WTC11 (cell line): ENCODE measurements around the gene NOXO1. TPM values are rescaled to one million over a fixed set of nuclear protein-coding genes. Genes with fewer than 3 reads are reported as not detected.
A peak's percentile ranks its signal among the peaks of the same experiment; 100 is the strongest.

Experiments used
- ATAC-seq: fragments of 200-7000 bp; cut with Tn5 transposase; 2 replicates; pipeline ENCODE4 v1.10.0; 2021; ENCODE audit warnings: mild to moderate bottlenecking, moderate library complexity
- CTCF ChIA-PET: fragments of 300-600 bp; sonication (Branson Sonifier 250); formaldehyde crosslinking; loops from one replicate; lab custom pipeline; 2021; ENCODE audit warnings: antibody characterized with exemption; lab: Charles Lee
- POLR2A ChIA-PET: fragments of 350-600 bp; sonication (Branson Sonifier 250); formaldehyde crosslinking; loops from one replicate; lab custom pipeline; 2021; ENCODE audit warnings: antibody characterized with exemption; lab: Charles Lee
- DNase-seq: peaks from one replicate; pipeline ENCODE4 v3.0.0; 2021; ENCODE audit warnings: low spot score
- H3K27ac Mint-ChIP-seq: 2 replicates; pipeline ENCODE4 v1.8.0; 2021; ENCODE audit warnings: mixed read lengths
- H3K27me3 Mint-ChIP-seq: 2 replicates; pipeline ENCODE4 v1.8.0; 2021; ENCODE audit warnings: low read depth, mild to moderate bottlenecking, moderate library complexity, mixed read lengths
- H3K36me3 Mint-ChIP-seq: 2 replicates; pipeline ENCODE4 v1.8.0; 2021; ENCODE audit warnings: mixed read lengths
- H3K4me1 Mint-ChIP-seq: 2 replicates; pipeline ENCODE4 v1.8.0; 2022; ENCODE audit warnings: mixed read lengths
- H3K4me3 Mint-ChIP-seq: 2 replicates; pipeline ENCODE4 v1.8.0; 2021; ENCODE audit warnings: mild to moderate bottlenecking, moderate library complexity, mixed read lengths
- H3K9me3 Mint-ChIP-seq: 2 replicates; pipeline ENCODE4 v1.8.0; 2021; ENCODE audit warnings: mixed read lengths
- CDX4 ChIP-seq: fragments of 250-450 bp; sonication (Bioruptor Pico); IDR thresholded peaks from 2 replicates; pipeline ENCODE4 v1.9.0; 2021; ENCODE audit warnings: moderate library complexity, mild to moderate bottlenecking, inconsistent platforms, borderline replicate concordance
- CREM ChIP-seq: sonication (generic); formaldehyde crosslinking; IDR thresholded peaks from 2 replicates; pipeline ENCODE4 v1.8.1; 2022; ENCODE audit warnings: mild to moderate bottlenecking, missing genetic modification reagents, moderate library complexity
- ELF4 ChIP-seq: sonication (generic); formaldehyde crosslinking; IDR thresholded peaks from 2 replicates; pipeline ENCODE4 v1.8.1; 2022; ENCODE audit warnings: low read depth, mild to moderate bottlenecking, moderate library complexity, missing genetic modification reagents
- EMX1 ChIP-seq: fragments of 250-450 bp; sonication (Bioruptor Pico); IDR thresholded peaks from 2 replicates; pipeline ENCODE4 v1.8.0; 2021; ENCODE audit warnings: mild to moderate bottlenecking
- ETV6 ChIP-seq: sonication (generic); formaldehyde crosslinking; IDR thresholded peaks from 2 replicates; pipeline ENCODE4 v1.8.1; 2022; ENCODE audit warnings: mild to moderate bottlenecking, missing genetic modification reagents
- FOXK1 ChIP-seq: sonication (generic); formaldehyde crosslinking; IDR thresholded peaks from 2 replicates; pipeline ENCODE4 v1.8.0; 2022; ENCODE audit warnings: mild to moderate bottlenecking, moderate library complexity, missing genetic modification reagents
- FOXP1 ChIP-seq: sonication (generic); formaldehyde crosslinking; IDR thresholded peaks from 2 replicates; pipeline ENCODE4 v1.8.0; 2022; ENCODE audit warnings: missing genetic modification reagents, mild to moderate bottlenecking, moderate library complexity, borderline replicate concordance
- HMGA2 ChIP-seq: fragments of 250-450 bp; sonication (Bioruptor Pico); IDR thresholded peaks from 2 replicates; pipeline ENCODE4 v1.4.0; 2021; ENCODE audit warnings: mild to moderate bottlenecking, moderate library complexity
- IRF2 ChIP-seq: sonication (generic); formaldehyde crosslinking; IDR thresholded peaks from 2 replicates; pipeline ENCODE4 v1.8.0; 2022; ENCODE audit warnings: low read depth, missing genetic modification reagents, borderline replicate concordance
- NR1H2 ChIP-seq: sonication (generic); formaldehyde crosslinking; IDR thresholded peaks from 2 replicates; pipeline ENCODE4 v1.9.0; 2021; ENCODE audit warnings: mild to moderate bottlenecking, moderate library complexity, missing genetic modification reagents
- SMAD4 ChIP-seq: sonication (generic); formaldehyde crosslinking; IDR thresholded peaks from 2 replicates; pipeline ENCODE4 v1.8.0; 2022; ENCODE audit warnings: mild to moderate bottlenecking, missing genetic modification reagents
- SOX15 ChIP-seq: fragments of 250-450 bp; sonication (Bioruptor Pico); IDR thresholded peaks from 2 replicates; pipeline ENCODE4 v1.9.0; 2021; ENCODE audit warnings: mild to moderate bottlenecking
- SP1 ChIP-seq: sonication (generic); formaldehyde crosslinking; conservative IDR thresholded peaks from 2 replicates; pipeline ENCODE4 v1.8.1; 2022; ENCODE audit warnings: missing genetic modification reagents
- USF2 ChIP-seq: sonication (generic); formaldehyde crosslinking; IDR thresholded peaks from 2 replicates; pipeline ENCODE4 v1.8.1; 2023; ENCODE audit warnings: mild to moderate bottlenecking, missing genetic modification reagents, moderate library complexity
- ZNF121 ChIP-seq: sonication (generic); formaldehyde crosslinking; IDR thresholded peaks from 2 replicates; pipeline ENCODE4 v1.8.0; 2023; ENCODE audit warnings: missing genetic modification reagents
- ZNF138 ChIP-seq: sonication (generic); formaldehyde crosslinking; conservative IDR thresholded peaks from 2 replicates; pipeline ENCODE4 v1.8.1; 2022; ENCODE audit warnings: mild to moderate bottlenecking, moderate library complexity, missing genetic modification reagents
- ZNF219 ChIP-seq: sonication (generic); formaldehyde crosslinking; IDR thresholded peaks from 2 replicates; pipeline ENCODE4 v1.8.0; 2023; ENCODE audit warnings: missing genetic modification reagents, mild to moderate bottlenecking, borderline replicate concordance
- ZNF263 ChIP-seq: sonication (generic); formaldehyde crosslinking; IDR thresholded peaks from 2 replicates; pipeline ENCODE4 v1.8.1; 2022; ENCODE audit warnings: low read depth, mild to moderate bottlenecking, moderate library complexity, missing genetic modification reagents
- ZNF317 ChIP-seq: sonication (generic); formaldehyde crosslinking; IDR thresholded peaks from 2 replicates; pipeline ENCODE4 v1.8.1; 2023; ENCODE audit warnings: low read depth, mild to moderate bottlenecking, moderate library complexity, missing genetic modification reagents, borderline replicate concordance
- total RNA-seq: library from RNA; stranded (reverse); gene quantifications from 3 replicates; pipeline ENCODE4 v1.2.3, GENCODE V29; 2021
- TF ChIP-seq, protein P1 (sequence below): sonication (generic); formaldehyde crosslinking; IDR thresholded peaks from 2 replicates; pipeline ENCODE4 v1.8.0; 2022; ENCODE audit warnings: mild to moderate bottlenecking, missing genetic modification reagents
- TF ChIP-seq, protein P2 (sequence below): sonication (generic); formaldehyde crosslinking; IDR thresholded peaks from 2 replicates; pipeline ENCODE4 v1.8.1; 2022; ENCODE audit warnings: missing genetic modification reagents, borderline replicate concordance
- TF ChIP-seq, protein P3 (sequence below): sonication (generic); formaldehyde crosslinking; conservative IDR thresholded peaks from 2 replicates; pipeline ENCODE4 v1.8.1; 2022; ENCODE audit warnings: mild to moderate bottlenecking, missing genetic modification reagents
- TF ChIP-seq, protein P4 (sequence below): sonication (generic); formaldehyde crosslinking; IDR thresholded peaks from 2 replicates; pipeline ENCODE4 v1.8.0; 2022; ENCODE audit warnings: mild to moderate bottlenecking, missing genetic modification reagents
- TF ChIP-seq, protein P5 (sequence below): sonication (generic); formaldehyde crosslinking; IDR thresholded peaks from 2 replicates; pipeline ENCODE4 v1.8.0; 2022; ENCODE audit warnings: mild to moderate bottlenecking, missing genetic modification reagents

The NOXO1 gene
- total RNA-seq, 1 experiment from 2014 or later, result 5.7 TPM

DNA sequence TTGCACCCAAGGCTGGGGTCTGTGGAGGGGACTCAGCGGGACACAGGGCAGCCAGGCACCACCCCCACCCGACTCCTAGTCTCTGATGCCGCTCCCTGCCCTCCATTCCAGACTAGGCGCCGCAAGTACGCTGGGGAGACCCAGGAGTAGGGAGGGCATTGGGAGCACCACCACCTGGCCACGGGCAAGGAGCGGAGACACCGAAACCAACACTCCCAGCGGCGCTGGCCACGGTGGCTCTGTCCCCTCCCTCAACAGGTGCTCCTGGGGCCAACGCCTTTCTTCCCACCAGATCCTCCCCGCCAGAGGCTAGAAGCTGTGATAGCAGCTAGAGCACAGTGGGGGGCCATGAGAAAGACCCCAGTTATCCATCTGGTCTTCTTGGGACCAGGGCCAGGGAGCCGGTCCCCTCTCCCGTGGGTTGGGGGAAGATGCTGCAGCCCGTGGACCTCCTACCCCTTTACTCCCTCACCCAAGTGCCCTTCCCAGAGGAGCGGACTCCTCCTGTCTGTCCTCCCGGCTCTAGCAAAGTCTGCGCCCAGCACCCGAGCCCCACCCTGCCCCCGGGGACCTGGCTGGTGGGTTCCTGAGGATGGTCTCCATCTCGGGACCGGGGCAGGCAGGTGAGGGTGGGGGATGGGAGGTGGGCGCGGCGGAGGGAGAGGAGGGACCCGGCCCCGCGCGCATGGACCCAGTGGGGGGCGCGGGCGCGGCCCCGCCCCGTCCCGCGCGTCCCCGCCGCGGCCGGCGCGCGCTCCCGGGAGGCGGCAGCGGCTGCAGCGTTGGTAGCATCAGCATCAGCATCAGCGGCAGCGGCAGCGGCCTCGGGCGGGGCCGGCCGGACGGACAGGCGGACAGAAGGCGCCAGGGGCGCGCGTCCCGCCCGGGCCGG lies 8.2 kb upstream of the NOXO1 start, which contains the start of gene SYNGR3 (continued):
- TF ChIP-seq CDX4 (no peak), SMAD4 (CRISPR knock-in tag) (no peak), FOXP1 (CRISPR knock-in tag) (no peak), ZNF263 (peak; percentile 74), ZNF121 (CRISPR knock-in tag) (no peak), EMX1 (CRISPR knock-in tag) (no peak), SP1 (CRISPR knock-in tag) (no peak), ELF4 (CRISPR knock-in tag) (no peak), HMGA2 (CRISPR knock-in tag) (no peak), SOX15 (no peak)
- TF ChIP-seq, protein P1, sequence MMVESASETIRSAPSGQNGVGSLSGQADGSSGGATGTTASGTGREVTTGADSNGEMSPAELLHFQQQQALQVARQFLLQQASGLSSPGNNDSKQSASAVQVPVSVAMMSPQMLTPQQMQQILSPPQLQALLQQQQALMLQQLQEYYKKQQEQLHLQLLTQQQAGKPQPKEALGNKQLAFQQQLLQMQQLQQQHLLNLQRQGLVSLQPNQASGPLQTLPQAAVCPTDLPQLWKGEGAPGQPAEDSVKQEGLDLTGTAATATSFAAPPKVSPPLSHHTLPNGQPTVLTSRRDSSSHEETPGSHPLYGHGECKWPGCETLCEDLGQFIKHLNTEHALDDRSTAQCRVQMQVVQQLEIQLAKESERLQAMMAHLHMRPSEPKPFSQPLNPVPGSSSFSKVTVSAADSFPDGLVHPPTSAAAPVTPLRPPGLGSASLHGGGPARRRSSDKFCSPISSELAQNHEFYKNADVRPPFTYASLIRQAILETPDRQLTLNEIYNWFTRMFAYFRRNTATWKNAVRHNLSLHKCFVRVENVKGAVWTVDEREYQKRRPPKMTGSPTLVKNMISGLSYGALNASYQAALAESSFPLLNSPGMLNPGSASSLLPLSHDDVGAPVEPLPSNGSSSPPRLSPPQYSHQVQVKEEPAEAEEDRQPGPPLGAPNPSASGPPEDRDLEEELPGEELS, result no peak
- TF ChIP-seq, protein P2, sequence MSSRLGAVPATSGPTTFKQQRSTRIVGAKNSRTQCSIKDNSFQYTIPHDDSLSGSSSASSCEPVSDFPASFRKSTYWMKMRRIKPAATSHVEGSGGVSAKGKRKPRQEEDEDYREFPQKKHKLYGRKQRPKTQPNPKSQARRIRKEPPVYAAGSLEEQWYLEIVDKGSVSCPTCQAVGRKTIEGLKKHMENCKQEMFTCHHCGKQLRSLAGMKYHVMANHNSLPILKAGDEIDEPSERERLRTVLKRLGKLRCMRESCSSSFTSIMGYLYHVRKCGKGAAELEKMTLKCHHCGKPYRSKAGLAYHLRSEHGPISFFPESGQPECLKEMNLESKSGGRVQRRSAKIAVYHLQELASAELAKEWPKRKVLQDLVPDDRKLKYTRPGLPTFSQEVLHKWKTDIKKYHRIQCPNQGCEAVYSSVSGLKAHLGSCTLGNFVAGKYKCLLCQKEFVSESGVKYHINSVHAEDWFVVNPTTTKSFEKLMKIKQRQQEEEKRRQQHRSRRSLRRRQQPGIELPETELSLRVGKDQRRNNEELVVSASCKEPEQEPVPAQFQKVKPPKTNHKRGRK (CRISPR knock-in tag), result no peak

DNA sequence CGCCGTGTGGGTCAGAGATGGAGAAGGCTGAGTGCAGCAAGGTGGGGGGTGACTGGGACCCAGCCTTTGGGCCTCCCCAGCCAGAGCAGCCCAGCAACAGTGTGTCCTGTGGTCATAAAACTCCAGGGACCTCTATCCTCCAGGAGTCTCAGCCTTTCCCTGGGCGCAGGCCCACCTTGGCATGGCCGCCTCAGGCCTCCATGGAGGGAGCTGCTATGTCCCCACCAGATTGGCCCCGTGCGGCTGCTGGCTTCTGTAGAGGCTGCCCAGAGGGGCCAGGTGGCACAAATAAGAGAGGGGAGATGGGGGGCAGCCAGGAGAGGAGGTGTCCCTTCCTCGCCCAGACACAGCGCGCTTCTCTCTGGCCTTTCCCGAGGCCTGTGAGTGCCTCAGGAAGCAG lies 5.9 kb upstream of the NOXO1 start:
- Mint-ChIP-seq H3K36me3 (peaks cover 5% of the 10 kb centered on the region; the same call in 1 of the 2 replicates), H3K9me3 (no peaks in the 10 kb centered on the region), H3K4me3 (no peak overlapping the region), H3K4me1 (peaks cover 28% of the 10 kb centered on the region), H3K27ac (no peak overlapping the region), H3K27me3 (peaks cover 36% of the 10 kb centered on the region)
- TF ChIP-seq CREM (CRISPR knock-in tag) (no peak), IRF2 (no peak), ZNF138 (no peak), ETV6 (no peak)
- TF ChIP-seq, protein P3, sequence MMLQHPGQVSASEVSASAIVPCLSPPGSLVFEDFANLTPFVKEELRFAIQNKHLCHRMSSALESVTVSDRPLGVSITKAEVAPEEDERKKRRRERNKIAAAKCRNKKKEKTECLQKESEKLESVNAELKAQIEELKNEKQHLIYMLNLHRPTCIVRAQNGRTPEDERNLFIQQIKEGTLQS (CRISPR knock-in tag), result no peak
- ChIA-PET CTCF (interaction anchor here (1.9 to 2.1 kb wide), 2 partner anchors 17 to 153 kb away, joined by 6 to 9 read pairs; no protein-coding TSS in a partner anchor), POLR2A (interaction anchor here (0.8 kb wide), 1 partner anchor 22 kb away, joined by 3 read pairs; the partner anchor contains the start of gene RPS2)
- no peak for ATAC-seq
- no peak for DNase-seq

DNA sequence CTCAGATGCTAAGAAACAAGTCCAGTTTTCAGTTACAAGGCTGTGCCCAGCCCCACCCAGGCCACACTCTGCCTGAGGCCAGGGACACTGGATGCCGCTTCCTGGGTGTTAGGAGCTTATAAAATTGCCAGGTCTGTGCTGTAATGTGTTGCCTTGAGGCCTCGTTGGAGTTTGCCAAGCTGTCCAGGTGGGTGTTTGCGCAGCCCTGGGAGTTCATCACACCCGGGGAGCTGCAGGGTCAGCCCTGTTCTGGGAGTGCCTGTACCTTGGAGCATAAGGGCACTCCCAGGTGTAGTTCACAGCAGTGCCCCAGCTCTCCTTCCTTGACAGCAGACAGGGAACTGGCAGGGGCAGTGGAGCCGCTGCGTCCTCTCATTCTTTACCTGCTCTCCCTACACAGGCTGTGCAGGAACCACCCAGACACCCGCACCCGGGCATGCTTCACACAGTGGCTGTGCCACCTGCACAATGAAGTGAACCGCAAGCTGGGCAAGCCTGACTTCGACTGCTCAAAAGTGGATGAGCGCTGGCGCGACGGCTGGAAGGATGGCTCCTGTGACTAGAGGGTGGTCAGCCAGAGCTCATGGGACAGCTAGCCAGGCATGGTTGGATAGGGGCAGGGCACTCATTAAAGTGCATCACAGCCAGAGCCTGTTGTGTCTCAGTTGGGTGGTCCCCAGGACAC lies 4.3 kb upstream of the NOXO1 start:
- Mint-ChIP-seq H3K4me3 (peak overlapping the region; percentile 81), H3K27me3 (peaks cover 40% of the 10 kb centered on the region), H3K36me3 (peaks cover 5% of the 10 kb centered on the region; the same call in 1 of the 2 replicates), H3K27ac (no peak overlapping the region), H3K9me3 (no peaks in the 10 kb centered on the region), H3K4me1 (peaks cover 30% of the 10 kb centered on the region)
- DNase-seq (no peak), ATAC-seq (no peak)
- ChIA-PET CTCF (interaction anchor here (1.4 to 1.8 kb wide), 2 partner anchors 18 to 31 kb away, joined by 4 to 11 read pairs; no protein-coding TSS in a partner anchor), POLR2A (interaction anchor here (1.3 kb wide), 1 partner anchor 170 kb away, joined by 4 read pairs; the partner anchor contains the start of gene TRAF7)
- TF ChIP-seq USF2 (no peak), ZNF263 (no peak), FOXK1 (CRISPR knock-in tag) (no peak), ZNF219 (no peak), ZNF317 (CRISPR knock-in tag) (no peak), NR1H2 (CRISPR knock-in tag) (no peak), SP1 (CRISPR knock-in tag) (no peak), EMX1 (CRISPR knock-in tag) (no peak), CDX4 (no peak)
- TF ChIP-seq, protein P4, sequence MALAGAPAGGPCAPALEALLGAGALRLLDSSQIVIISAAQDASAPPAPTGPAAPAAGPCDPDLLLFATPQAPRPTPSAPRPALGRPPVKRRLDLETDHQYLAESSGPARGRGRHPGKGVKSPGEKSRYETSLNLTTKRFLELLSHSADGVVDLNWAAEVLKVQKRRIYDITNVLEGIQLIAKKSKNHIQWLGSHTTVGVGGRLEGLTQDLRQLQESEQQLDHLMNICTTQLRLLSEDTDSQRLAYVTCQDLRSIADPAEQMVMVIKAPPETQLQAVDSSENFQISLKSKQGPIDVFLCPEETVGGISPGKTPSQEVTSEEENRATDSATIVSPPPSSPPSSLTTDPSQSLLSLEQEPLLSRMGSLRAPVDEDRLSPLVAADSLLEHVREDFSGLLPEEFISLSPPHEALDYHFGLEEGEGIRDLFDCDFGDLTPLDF (CRISPR knock-in tag), result no peak
- TF ChIP-seq, protein P5, sequence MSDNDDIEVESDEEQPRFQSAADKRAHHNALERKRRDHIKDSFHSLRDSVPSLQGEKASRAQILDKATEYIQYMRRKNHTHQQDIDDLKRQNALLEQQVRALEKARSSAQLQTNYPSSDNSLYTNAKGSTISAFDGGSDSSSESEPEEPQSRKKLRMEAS (CRISPR knock-in tag), result no peak
